ENCODE results near the gene CYSRT1.

Gene CYSRT1

GRCh38 chr9:137216188-137216965, 8.6 kb upstream of the CYSRT1 start:
- TF ChIP-seq CTCF (IDR thresholded peaks at IDR 0.05; ENCODE audit: low read depth, low read length, missing control alignments) = no peak
- DNase-seq (ENCODE audit: extremely low read depth, low read depth) = no peak
- H3K4me3 ChIP-seq (replicated peaks; ENCODE audit: low read depth, low read length) = no peak overlapping the region

GRCh38 chr9:137217276-137218211, 7.4 kb upstream of the CYSRT1 start:
- no peak overlapping the region for H3K4me3 ChIP-seq (replicated peaks; ENCODE audit: low read depth, low read length)
- TF ChIP-seq CTCF (IDR thresholded peaks at IDR 0.05; ENCODE audit: low read depth, low read length, missing control alignments) = no peak
- no peak for DNase-seq (ENCODE audit: extremely low read depth, low read depth)

- TF ChIP-seq CTCF (IDR thresholded peaks at IDR 0.05; ENCODE audit: low read depth, low read length, missing control alignments) = no peak
- H3K4me3 ChIP-seq (replicated peaks; ENCODE audit: low read depth, low read length) = no peak overlapping the region
- no peak for DNase-seq (ENCODE audit: extremely low read depth, low read depth)
Observed at GRCh38 chr9:137218212-137218753, 6.7 kb upstream of the CYSRT1 start.

DNA sequence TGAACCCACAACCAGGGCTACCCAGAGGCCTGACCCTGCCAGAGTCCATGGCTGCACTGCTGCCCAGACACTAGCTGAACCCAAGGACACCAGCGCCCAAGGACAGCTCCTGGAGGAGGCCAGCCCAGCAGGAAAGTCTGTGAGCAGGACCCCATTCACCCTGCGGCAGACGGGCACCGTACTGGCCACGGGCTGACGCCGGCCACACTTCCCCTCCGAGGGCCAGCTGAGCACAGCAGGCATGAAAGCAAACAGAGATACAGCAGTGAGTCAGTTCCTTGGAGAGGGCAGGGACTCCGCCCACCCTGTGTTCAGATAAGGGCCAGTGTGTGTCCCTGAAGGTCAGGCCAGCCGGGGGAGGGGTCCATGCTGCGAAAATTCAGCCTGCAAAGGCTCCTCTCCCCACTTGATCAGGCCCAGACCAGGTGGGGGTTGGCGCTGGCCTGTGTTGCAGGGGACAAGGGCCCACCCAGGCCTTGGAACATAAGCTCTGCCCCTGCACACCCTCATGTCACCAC, 6.2 kb upstream of the CYSRT1 start:
- no peak overlapping the region for H3K4me3 ChIP-seq (replicated peaks; ENCODE audit: low read depth, low read length)
- no peak for DNase-seq (ENCODE audit: extremely low read depth, low read depth)
- no peak for TF ChIP-seq CTCF (IDR thresholded peaks at IDR 0.05; ENCODE audit: low read depth, low read length, missing control alignments)

- no peak for TF ChIP-seq CTCF (IDR thresholded peaks at IDR 0.05; ENCODE audit: low read depth, low read length, missing control alignments)
Observed at GRCh38 chr9:137219757-137220316, 5.1 kb upstream of the CYSRT1 start.

GRCh38 chr9:137220317-137221094, 4.5 kb upstream of the CYSRT1 start:
- no peak for DNase-seq (ENCODE audit: extremely low read depth, low read depth)
- TF ChIP-seq CTCF (IDR thresholded peaks at IDR 0.05; ENCODE audit: low read depth, low read length, missing control alignments) = no peak
- H3K4me3 ChIP-seq (replicated peaks; ENCODE audit: low read depth, low read length) = no peak overlapping the region

More at GRCh38 chr9:137219757-137220316, 5.1 kb upstream of the CYSRT1 start:
- no peak for DNase-seq (ENCODE audit: extremely low read depth, low read depth)
- H3K4me3 ChIP-seq (replicated peaks; ENCODE audit: low read depth, low read length) = no peak overlapping the region

Data from HFF-Myc (cell line).